SK-MEL-5 (cell line): Measurements from ENCODE around the gene FAM83E. TPM values are rescaled to one million over a fixed set of nuclear protein-coding genes. Genes with fewer than 3 reads are reported as not detected.
"Not testable (repeated sequence)": the region's sequence is repeated elsewhere in the genome, so short reads cannot be mapped to it uniquely, and the experiment has no call there.

Source experiments
- DNase-seq: peaks from one replicate; pipeline ENCODE4 v3.0.0-alpha.2; 2016; ENCODE audit warnings: low read depth, low spot score
- in situ Hi-C: cut with HindIII; loops from 2 replicates; pipeline ENCODE4 v1.10.0; 2016; ENCODE audit warnings: low sequenced_read_pairs, high pct_unique_total_duplicates, low pct_unique_long_range_greater_than_20kb
- total RNA-seq: library from RNA; depleted of rRNA; stranded (reverse); fragments of >200 nt; shearing (Covaris generic); gene quantifications from 2 replicates; pipeline ENCODE4 v1.2.3, GENCODE V29; 2014

The FAM83E gene
- total RNA-seq, 1 experiment from 2014 or later = 0.34 TPM

DNA sequence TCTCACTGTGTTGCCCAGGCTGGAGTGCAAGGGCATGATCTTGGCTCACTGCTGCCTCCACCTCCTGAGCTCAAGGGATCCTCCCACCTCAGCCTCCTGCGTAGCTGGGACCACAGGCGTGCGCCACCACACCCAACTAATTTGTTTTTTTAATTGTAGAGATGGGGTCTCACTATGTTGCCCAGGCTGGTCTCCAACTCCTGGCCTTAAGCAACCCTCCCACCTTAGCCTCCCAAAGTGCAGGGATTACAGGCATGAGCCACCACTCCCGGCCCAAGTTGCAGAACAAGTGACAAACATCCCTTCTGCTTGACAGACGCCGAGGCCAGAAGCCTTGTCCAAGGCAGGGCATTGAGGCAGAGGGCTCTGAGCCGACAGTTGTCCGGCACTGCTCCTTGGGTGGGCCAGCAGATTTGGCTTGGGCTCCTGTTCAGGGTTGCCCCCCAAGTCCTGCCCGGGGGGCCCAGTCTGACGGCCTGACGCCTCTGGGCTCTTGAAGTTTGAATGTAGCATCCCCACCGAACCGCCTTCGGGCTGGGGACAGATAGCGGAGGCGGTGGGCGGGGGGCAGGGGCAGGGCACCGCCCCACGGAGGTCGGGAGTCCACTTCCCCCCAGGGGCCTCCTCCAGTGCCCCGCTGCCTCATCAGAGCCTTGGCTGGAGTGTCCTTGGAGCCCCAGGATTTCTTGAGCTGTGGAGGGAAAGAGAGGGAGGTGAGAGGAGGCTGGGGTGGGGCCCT is 14.0 kb downstream of the FAM83E start:
- in situ Hi-C loops = no loop called here
- DNase-seq = no peak

DNA sequence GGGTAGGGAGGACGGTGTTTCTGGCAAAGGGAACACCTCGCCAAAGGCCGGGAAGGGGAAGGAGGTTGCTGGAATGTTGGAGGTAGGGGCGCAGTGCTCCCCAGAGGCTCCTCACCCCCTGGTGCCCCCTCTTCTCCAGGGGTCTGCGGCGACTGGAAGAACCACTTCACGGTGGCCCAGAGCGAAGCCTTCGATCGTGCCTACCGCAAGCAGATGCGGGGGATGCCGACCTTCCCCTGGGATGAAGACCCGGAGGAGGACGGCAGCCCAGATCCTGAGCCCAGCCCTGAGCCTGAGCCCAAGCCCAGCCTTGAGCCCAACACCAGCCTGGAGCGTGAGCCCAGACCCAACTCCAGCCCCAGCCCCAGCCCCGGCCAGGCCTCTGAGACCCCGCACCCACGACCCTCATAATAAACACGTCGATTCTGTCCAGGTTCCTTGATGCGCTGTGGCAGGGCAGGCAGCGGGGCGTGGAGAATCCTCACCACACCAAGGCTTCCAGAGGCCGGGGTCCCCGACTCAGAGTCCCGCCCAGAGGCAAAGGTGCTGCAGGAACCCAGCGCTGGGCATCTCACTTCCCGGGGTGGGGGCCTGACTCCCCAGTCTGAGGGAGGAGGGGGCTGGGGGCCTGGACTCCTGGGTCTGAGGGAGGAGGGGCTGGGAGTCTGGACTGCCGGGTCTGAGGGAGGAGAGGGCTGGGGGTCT is 15.7 kb downstream of the FAM83E start:
- in situ Hi-C loops = no loop called here
- no peak for DNase-seq

DNA sequence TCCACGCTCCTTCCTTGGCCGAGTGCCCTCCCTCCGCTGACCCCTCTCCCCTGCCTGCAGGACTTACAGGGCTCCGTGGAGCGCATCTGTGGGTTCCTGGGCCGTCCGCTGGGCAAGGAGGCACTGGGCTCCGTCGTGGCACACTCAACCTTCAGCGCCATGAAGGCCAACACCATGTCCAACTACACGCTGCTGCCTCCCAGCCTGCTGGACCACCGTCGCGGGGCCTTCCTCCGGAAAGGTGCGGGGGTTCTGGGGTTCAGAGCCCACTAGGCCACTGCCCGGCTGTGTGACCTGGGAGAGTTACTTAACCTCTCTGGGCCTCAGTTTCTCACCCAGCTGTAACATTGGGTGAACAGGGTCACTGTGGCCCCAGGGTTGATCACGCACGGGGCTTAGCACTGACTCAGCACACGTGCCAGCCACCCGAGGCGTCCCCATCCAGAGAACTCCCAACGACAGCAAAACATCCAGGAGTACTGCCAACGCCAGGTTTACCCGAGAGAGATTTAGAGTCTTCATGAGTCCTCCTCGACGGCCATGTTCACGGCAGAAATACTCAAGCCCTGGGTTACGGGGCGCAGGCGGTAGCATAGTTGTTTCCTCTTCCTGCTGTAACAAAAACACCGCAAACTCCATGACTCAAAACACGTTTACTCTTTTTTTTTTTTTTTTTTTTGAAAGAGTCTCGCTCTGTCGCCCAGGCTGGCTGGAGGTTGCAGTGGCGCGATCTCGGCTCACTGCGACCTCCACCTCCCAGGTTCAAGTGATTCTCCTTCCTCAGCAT is 18.0 kb downstream of the FAM83E start:
- in situ Hi-C loops = no loop called here
- no peak for DNase-seq

DNA sequence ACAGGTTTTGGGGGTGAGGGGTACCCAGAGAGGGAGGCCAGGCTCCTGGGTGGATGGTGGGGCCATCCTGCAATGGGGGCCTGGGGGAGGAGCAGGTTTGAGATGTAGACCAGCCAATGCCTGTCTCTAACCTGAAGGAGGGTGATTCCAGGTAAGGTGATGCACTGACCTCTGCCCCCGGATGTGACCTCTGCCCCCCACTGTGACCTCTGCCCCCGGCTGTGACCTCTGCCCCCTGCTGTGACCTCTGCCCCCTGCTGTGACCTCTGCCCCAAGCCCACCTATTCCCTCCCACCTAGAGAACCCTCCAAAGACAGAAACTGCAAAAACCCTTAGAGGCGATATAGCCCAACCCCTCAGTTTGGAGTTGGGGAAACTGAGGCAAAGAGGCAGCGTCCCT is 18.6 kb downstream of the FAM83E start:
- in situ Hi-C loops = no loop called here
- no peak for DNase-seq

DNA sequence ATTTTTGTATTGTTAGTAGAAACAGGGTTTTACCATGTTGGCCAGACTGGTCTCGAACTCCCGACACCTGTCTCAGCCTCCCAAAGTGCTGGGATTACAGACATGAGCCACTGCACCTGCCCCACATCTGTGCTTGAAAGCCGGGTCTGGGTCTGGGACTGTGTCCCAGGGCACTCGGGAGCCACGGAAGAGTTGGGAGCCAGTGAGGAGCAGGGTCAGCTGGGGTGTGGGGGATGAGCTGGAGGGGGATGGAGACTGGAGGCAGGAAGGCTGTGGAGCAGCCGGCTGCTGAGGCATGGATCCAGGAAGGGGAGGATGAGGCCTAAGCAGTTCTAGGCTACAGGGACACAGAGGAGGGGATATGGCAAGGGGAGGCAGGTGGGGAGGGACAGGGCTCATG is 19.0 kb downstream of the FAM83E start:
- DNase-seq = no peak
- in situ Hi-C loops = no loop called here

DNA sequence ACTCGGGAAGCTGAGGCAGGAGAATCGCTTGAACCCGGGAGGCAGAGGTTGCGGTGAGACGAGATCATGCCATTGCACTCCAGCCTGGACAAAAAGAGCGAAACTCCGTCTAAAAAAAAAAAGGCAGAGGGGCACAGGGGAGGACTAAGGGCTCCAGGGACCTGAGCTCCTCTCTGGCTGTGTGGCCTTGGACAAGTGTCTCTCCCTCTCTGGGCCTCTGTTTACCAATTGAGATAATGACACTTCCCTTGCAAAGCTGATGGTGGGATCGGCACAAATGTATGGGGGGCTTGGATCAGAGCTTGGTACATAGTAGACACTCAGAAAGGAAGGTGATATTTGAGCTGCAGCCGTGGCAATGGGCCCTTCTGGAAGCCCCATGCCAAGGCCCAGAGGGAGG is 19.7 kb downstream of the FAM83E start:
- no peak for DNase-seq
- in situ Hi-C loops = no loop called here

DNA sequence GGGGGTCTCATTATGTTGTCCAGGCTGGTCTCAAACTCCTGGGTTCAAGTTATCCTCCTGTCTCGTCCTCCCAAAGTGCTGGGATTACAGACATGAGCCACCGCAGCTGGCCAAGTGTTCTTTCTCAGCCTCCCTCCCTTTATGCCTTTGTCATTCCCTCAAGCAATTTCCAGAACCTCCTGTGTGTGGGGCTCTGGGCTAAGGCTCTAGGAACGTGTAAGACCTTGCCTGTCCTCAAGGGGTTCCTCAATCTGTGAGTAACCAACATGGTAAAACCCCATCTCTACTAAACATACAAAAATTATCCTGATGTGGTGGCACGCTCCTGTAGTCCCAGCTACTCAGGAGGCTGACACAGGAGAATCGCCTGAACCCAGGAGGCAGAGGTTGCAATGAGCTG is 23.9 kb downstream of the FAM83E start:
- DNase-seq = no peak
- in situ Hi-C loops = no loop called here

DNA sequence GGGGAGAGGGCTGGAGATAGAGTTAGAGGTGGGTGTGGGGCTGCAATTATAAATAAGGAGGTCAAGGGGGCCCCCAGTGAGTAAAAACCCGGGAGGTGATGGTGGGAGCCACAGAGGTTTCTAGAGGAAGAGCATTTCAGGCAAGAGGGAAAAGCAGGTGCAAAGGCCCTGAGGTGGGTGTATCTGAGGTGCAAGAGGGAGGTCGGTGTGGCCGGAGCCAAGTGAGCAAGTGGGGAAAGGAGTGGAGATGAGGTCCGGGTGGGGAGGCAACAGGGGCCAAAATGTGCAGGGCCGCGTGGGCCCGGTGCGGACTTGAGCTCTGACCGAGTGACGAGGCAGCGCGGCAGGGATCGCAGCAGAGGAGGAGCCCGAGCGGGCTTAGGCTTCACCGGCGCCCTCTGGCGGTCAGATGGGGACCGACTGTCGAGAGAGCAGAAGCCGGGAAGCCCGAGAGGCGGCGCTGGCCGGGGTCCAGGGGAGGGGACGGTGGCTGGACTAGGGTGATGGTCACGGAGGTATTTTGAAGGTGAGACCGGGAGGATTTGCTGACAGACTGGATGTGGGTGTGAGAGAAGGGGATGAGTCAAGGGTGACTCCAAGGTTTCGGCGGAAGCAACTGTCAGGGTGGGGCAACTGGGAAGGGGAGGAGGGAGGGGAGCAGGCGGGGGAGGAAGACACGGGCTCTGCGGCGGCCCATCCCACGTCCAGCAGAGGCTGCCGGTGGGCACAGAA is 26.0 kb downstream of the FAM83E start:
- peak; percentile 86 for DNase-seq
- in situ Hi-C loops = no loop called here

DNA sequence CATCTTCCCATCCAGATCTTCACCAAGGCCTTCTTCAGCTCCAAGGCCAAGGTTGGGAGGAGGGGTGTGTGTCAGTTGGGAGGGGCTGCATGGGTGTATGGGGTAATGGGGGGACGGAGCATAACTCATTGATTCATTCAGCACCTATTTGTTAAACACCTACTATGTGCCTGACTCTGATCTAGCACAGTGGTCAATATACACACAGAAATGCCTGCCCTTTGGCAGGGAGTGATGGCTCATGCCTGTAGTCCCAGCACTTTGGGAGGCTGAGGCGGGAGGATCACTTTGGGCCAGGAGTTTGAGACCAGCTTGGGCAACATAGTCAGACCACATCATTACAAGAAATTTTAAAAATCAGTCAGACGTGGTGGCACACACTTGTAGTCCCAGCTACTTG is 27.5 kb downstream of the FAM83E start:
- in situ Hi-C loops = no loop called here
- no peak for DNase-seq

DNA sequence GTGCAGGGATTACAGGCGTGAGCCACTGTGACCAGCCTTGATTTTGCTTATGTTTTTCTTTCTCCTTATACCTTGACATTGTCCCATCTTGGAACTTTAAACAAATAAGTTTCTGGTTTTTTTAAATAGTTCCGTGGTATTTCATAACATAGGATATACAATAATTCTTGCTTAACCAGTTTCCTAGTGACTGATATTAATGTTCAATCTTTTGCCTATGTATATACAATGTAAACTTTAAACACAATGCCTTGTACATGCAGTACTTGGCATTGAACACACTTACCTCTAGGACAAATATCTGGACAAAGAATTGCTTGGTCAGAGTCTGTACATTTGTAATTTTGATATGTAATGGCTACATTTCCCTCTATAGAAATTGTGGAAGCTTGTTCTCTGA is 32.7 kb downstream of the FAM83E start:
- in situ Hi-C loops = no loop called here
- no peak for DNase-seq

DNA sequence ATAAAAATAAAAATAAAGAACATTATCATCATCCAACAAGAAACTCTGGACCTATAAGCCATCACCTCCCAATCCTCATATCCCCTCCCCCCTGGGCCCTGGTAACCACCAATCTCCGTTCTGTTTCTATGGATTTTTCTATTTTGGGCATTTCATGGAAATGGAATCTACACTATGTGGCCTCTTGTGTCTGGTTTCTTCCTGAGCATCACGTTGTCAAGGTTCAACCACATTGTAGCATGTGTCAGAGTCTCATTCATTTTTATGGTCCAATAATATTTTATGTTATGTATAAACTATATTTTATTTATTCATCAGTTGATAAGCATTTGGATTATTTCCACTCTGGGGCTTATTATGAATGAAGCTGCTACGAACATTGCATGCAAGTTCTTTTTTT is 36.0 kb downstream of the FAM83E start:
- in situ Hi-C loops = no loop called here

DNA sequence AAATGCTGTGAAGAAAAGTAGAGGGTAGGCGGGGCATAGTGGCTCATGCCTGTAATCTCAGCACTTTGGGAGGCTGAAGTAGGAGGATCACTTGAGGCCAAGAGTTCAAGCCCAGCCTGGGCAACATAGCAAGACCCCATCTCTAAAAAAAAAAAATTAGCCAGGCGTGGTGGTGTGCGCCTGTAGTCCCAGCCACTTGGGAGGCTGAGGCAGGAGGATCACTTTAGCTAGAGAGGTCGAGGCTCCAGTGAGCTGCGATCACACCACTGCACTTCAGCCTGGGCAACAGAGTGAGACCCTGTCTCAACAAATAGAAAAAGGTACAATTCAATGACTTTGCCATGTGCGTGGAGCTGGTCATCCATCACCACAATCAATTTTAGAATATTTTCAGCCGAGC is 37.0 kb downstream of the FAM83E start:
- in situ Hi-C loops = not testable (repeated sequence)

More for the DNA sequence above, 36.0 kb downstream of the FAM83E start:
- DNase-seq = peak; percentile 23

DNA sequence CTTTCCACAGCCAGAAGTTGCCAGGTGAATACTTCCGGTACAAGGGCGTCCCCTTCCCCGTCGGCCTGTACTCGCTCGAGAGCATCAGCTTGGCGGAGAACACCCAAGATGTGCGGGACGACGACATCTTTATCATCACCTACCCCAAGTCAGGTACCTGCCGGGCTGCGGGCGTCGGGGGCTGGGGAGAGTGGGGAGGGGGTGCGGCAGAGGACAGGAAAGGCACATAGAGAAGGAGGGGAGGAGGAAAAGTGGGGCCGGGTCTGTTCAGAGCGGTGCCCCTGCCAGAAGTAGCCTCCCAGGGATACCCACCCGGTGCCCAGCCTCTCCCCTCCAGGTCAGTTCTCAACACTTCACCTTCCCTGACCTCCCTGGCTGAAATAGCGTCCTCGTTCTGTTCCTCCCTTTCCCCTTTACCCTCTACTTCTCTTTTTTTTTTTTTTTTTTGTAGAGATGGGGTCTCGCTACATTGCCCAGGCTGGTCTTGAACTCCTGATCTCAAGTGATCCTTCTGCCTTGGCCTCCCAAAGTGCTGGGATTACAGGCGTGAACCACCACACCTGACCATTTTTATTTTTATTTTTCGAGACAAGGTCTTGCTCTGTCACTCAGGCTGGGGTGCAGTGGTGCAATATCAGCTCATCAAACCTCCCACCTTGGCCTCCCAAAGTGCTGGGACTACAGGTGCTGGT is 38.8 kb downstream of the FAM83E start:
- in situ Hi-C loops = no loop called here
- no peak for DNase-seq

More for the DNA sequence above, 37.0 kb downstream of the FAM83E start:
- DNase-seq = not testable (repeated sequence)

DNA sequence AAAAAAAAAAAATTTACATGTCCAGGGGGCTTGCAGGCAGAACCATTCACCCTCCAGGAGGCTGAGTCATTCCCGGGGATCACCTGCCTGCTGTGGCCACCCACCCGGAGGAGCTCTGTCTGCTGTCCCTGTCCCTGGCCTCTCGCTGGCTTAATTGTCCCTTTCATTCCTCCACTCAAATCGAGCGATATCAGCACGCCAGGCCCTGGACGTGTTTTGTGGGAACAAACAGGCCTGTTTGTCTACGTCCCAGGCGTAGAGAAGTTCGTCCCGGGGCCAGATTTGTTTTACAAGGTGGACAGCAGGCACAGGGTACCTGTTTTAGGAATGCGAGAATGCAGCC is 41.7 kb downstream of the FAM83E start:
- in situ Hi-C loops = no loop called here
- no peak for DNase-seq

DNA sequence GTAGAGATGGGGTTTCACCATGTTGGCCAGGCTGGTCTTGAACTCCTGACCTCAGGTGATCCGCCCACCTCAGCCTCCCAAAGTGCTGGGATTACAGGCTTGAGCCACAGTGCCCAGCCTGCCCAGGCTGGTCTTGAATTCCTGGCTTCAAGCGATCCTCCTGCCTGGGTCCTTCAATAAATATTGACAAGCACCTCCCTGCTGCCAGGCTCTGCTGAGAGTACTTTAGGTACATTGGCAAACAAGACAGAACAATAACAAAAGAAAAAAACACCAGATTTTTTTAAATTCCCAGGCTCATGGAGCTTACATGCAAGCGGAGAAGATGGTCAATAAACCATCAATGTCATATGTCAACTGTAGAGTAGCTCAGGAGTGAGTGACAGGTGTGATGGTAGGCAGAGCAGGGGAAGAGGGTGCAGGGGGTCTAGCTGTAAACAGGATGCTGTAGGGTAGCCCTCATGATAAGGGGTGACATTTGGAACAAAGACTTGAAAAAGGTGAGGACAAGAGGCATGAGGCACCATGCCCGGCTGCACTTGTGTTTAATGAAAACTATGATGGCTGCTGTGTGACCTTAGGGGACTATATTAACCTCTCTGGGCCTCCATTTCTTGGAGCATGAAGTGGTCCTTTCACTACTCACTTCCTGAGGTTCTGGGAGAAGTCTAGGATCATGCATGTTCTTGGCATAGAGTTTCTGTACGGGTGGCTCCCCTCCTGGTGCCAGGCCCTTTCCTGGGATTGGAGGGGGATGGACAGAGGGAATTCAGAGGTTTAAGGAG is 43.3 kb downstream of the FAM83E start:
- in situ Hi-C loops = no loop called here
- no peak for DNase-seq

DNA sequence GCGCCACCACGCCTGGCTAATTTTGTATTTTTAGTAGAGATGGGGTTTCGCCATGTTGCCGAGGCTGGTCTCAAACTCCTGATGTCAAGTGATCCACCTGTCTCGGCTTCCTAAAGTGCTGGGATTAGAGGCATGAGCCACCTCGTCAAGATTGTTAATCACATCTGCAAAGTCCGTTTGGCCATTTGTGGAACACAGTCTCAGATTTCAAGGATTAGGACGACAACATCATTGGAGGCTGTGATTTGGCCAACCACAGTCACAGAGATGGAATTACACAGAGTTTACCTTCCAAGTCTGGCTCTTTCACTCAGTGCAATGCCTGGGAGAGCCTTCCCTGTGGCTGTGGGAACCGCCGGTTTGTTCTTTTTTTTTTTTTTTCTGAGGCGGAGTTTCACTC is 45.1 kb downstream of the FAM83E start:
- no peak for DNase-seq
- in situ Hi-C loops = no loop called here

DNA sequence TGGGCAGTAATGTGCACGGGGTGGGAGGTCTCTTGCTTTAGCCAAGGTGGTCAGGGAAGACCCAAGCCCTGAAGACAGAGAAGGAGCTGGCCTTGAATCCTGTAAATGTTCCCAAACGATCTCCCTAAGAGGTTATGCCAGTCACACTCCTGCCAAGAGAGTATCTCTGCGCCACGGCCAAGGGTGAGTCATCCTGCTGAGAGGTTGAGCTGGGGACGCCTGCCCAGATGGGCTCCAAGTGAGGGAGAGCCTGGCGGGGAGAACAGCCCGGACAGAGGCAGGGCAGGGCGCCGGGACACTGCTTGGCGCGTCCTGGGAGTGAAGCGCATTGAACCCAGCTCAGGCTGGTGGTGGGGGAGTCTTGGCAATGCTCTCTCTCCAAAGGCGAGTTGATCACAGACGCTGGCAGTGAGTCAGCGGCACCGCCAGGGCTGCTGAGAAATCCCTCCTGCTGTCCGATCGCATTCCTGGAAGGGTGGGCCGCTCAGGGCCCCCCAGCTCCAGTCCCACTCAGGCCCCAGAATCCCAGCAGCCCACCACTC is 46.5 kb downstream of the FAM83E start:
- peak; percentile 46 for DNase-seq
- in situ Hi-C loops = no loop called here
